Measurements from ENCODE around the gene PRXL2A. TPM values are rescaled to one million over a fixed set of nuclear protein-coding genes. Genes with fewer than 3 reads are reported as not detected.
"Not testable (repeated sequence)": the region's sequence is repeated elsewhere in the genome, so short reads cannot be mapped to it uniquely, and the experiment has no call there.

Gene PRXL2A
- total RNA-seq, 1 experiment from 2014 or later, result 18.4 TPM

- DNase-seq (ENCODE audit: low spot score), result no peak
Observed at GRCh38 chr10:80411681-80412220, 3.4 kb downstream of the PRXL2A start.

GRCh38 chr10:80412486-80412885 is 4.1 kb downstream of the PRXL2A start:
- no peak for DNase-seq (ENCODE audit: low spot score)

- DNase-seq (ENCODE audit: low spot score), result peak; percentile 88
Observed at GRCh38 chr10:80413271-80413996, 5.1 kb downstream of the PRXL2A start.

GRCh38 chr10:80414142-80414895 is 6.0 kb downstream of the PRXL2A start:
- peak; percentile 66 for DNase-seq (ENCODE audit: low spot score)

GRCh38 chr10:80415734-80416478 is 7.6 kb downstream of the PRXL2A start:
- no peak for DNase-seq (ENCODE audit: low spot score)

- DNase-seq (ENCODE audit: low spot score), result no peak
Observed at GRCh38 chr10:80416479-80417098, 8.2 kb downstream of the PRXL2A start.

GRCh38 chr10:80417256-80417655 is 8.9 kb downstream of the PRXL2A start:
- not testable (repeated sequence) for DNase-seq (ENCODE audit: low spot score)

GRCh38 chr10:80421050-80421706 is 12.8 kb downstream of the PRXL2A start:
- no peak for DNase-seq (ENCODE audit: low spot score)

GRCh38 chr10:80421707-80422536 is 13.6 kb downstream of the PRXL2A start:
- DNase-seq (ENCODE audit: low spot score), result no peak

GRCh38 chr10:80425901-80426300 is 17.6 kb downstream of the PRXL2A start:
- no peak for DNase-seq (ENCODE audit: low spot score)

- no peak for DNase-seq (ENCODE audit: low spot score)
Observed at GRCh38 chr10:80427541-80427940, 19.2 kb downstream of the PRXL2A start.

- peak; percentile 71 for DNase-seq (ENCODE audit: low spot score)
Observed at GRCh38 chr10:80429521-80429973, 21.2 kb downstream of the PRXL2A start.

- no peak for DNase-seq (ENCODE audit: low spot score)
Observed at GRCh38 chr10:80433134-80433533, 24.8 kb downstream of the PRXL2A start.

GRCh38 chr10:80436446-80437098 is 28.2 kb downstream of the PRXL2A start:
- DNase-seq (ENCODE audit: low spot score), result no peak

- DNase-seq (ENCODE audit: low spot score), result no peak
Observed at GRCh38 chr10:80437227-80437626, 28.9 kb downstream of the PRXL2A start.

- no peak for DNase-seq (ENCODE audit: low spot score)
Observed at GRCh38 chr10:80441831-80442230, 33.5 kb downstream of the PRXL2A start.

GRCh38 chr10:80442879-80443278 is 34.5 kb downstream of the PRXL2A start:
- no peak for DNase-seq (ENCODE audit: low spot score)

GRCh38 chr10:80443531-80443974 is 35.2 kb downstream of the PRXL2A start:
- DNase-seq (ENCODE audit: low spot score), result peak; percentile 49

GRCh38 chr10:80444124-80444523 is 35.8 kb downstream of the PRXL2A start:
- no peak for DNase-seq (ENCODE audit: low spot score)
